ENCODE measurements around the gene IFNGR1. TPM values are rescaled to one million over a fixed set of nuclear protein-coding genes. Genes with fewer than 3 reads are reported as not detected.

Gene IFNGR1
- total and polyA plus RNA-seq, 10 of the 15 experiments (the other 5 are each of a cell fraction or from before 2014, with no cell fraction given) = 89.0 to 296 (median 138) TPM

DNA sequence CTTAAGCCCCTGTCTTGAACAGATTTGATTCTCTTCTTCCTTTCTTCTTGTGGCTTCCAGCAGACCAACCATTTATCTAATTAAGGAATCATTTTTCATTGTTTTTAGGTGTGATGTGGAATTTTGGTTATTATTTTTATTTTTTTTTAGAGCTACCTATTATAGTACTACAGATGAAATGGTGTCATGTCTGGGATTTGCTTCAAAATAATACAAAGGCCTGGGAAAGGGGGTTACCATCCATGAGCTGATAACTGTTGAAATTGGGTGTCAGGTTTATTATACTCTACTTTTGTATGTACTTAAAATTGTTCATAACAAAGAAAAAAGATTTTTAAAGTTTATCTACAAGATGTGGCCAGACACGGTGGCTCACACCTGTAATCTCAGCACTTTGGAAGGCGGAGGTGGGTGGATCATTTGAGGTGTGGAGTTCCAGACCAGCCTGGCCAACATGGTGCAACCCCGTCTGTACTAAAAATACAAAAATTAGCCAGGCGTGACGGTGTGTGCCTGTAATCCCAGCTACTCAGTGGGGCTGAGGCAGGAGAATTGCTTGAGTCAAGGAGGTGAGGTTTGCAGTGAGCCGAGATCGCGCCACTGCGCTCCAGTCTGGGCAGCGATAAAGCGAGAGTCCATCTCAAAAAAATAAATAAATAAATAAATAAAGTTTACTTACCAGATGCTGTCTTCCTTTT is 46.3 kb downstream of the IFNGR1 start (continued):
- TF ChIP-seq RFX5 (IDR thresholded peaks at IDR 0.05; ENCODE audit: low read depth, low read length) (no peak), ESRRA (IDR thresholded peaks at IDR 0.05; ENCODE audit: low read length) (no peak), SKIL (IDR thresholded peaks at IDR 0.05; ENCODE audit: low read depth, poor library complexity, severe bottlenecking) (no peak), NR2C1 (IDR thresholded peaks at IDR 0.05) (no peak), MEF2B (IDR thresholded peaks at IDR 0.05; ENCODE audit: partially characterized antibody, poor library complexity, severe bottlenecking) (no peak), HDAC2 (IDR thresholded peaks at IDR 0.05) (no peak), SMARCA5 (IDR thresholded peaks at IDR 0.05) (no peak), ZNF687 (IDR thresholded peaks at IDR 0.05) (peak; percentile 17; the same call in 1 of the 2 replicates), SREBF2 (IDR thresholded peaks at IDR 0.05; ENCODE audit: low read length) (no peak), IRF4 (IDR thresholded peaks at IDR 0.05; ENCODE audit: low read depth, low read length) (no peak), IRF3 (IDR thresholded peaks at IDR 0.05) (no peak), RB1 (IDR thresholded peaks at IDR 0.05; ENCODE audit: borderline replicate concordance) (no peak), EZH2 (IDR thresholded peaks at IDR 0.05; ENCODE audit: borderline replicate concordance, control insufficient read depth, low read depth, low read length) (no peak), REST (IDR thresholded peaks at IDR 0.05; ENCODE audit: low read depth, low read length) (no peak), ZBED1 (IDR thresholded peaks at IDR 0.05; ENCODE audit: borderline replicate concordance) (no peak), PAX5 (IDR thresholded peaks at IDR 0.05; ENCODE audit: borderline replicate concordance, low read depth, low read length) (peak; percentile 97), POLR2AphosphoS5 (IDR thresholded peaks at IDR 0.05; ENCODE audit: low read length) (no peak), SUZ12 (IDR thresholded peaks at IDR 0.05; ENCODE audit: unreplicated experiment) (no peak)
- TF ChIP-seq, protein P1, sequence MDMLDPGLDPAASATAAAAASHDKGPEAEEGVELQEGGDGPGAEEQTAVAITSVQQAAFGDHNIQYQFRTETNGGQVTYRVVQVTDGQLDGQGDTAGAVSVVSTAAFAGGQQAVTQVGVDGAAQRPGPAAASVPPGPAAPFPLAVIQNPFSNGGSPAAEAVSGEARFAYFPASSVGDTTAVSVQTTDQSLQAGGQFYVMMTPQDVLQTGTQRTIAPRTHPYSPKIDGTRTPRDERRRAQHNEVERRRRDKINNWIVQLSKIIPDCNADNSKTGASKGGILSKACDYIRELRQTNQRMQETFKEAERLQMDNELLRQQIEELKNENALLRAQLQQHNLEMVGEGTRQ (IDR thresholded peaks at IDR 0.05; ENCODE audit: borderline replicate concordance, low read depth, low read length) = no peak

Data from GM12878 (cell line).